GM12873 (cell line): Measurements from ENCODE around the gene LTC4S.

Source experiments
- CTCF ChIP-seq: IDR thresholded peaks from 2 replicates; pipeline ENCODE4 v1.5.1; 2012; ENCODE audit warnings: low read depth, mild to moderate bottlenecking, moderate library complexity, low read length, control low read depth; ENCODE audit not compliant: insufficient read depth; ENCODE audit errors: missing control alignments

LTC4S gene

GRCh38 chr5:179815491-179816249 lies 21.9 kb downstream of the LTC4S start:
- no peak for TF ChIP-seq CTCF

GRCh38 chr5:179816401-179816795 lies 22.6 kb downstream of the LTC4S start:
- TF ChIP-seq CTCF = no peak

- no peak for TF ChIP-seq CTCF
These were observed 23.1 kb downstream of the LTC4S start for GRCh38 chr5:179816796-179817469.

- TF ChIP-seq CTCF = no peak
These were observed 23.7 kb downstream of the LTC4S start for GRCh38 chr5:179817470-179817840.

GRCh38 chr5:179817890-179818745 lies 24.3 kb downstream of the LTC4S start:
- no peak for TF ChIP-seq CTCF

GRCh38 chr5:179818746-179819295 lies 25.0 kb downstream of the LTC4S start:
- TF ChIP-seq CTCF = no peak
